Measurements from ENCODE around the gene KCTD17. TPM values are rescaled to one million over a fixed set of nuclear protein-coding genes. Genes with fewer than 3 reads are reported as not detected.

The KCTD17 gene
- total and polyA plus RNA-seq, 2 donors (not counting 1 experiment from before 2014, with no cell fraction given), result 10.6 to 19.3 TPM

GRCh38 chr22:37086184-37086583, 34.6 kb downstream of the KCTD17 start:
- Histone ChIP-seq H3K9ac (ENCODE audit: insufficient read depth, low read length) (no peak overlapping the region), H3K27ac (ENCODE audit: insufficient read depth, low read length) (no peak overlapping the region), H3K4me3 (replicated peaks in 1 of 4; ENCODE audit: control extremely low read depth in 1 of 4, insufficient read depth in 1 of 4, low read depth in 3 of 4, low read length in 4 of 4) (no peak overlapping the region), H3K4me2 (ENCODE audit: extremely low read depth, insufficient read depth, low read length) (no peak overlapping the region), H3K36me3 (ENCODE audit: control insufficient read depth, insufficient read depth, low read length) (no peaks in the 10 kb centered on the region), H3K79me2 (ENCODE audit: control insufficient read depth, insufficient read depth, low read length) (no peaks in the 10 kb centered on the region), H3K9me3 (ENCODE audit: control insufficient read depth, insufficient read depth, low read depth, low read length) (no peaks in the 10 kb centered on the region), H2AFZ (ENCODE audit: low read length) (no peak overlapping the region), H3K4me1 (ENCODE audit: control insufficient read depth, extremely low read depth, insufficient read depth, low read length) (no peaks in the 10 kb centered on the region), H4K20me1 (ENCODE audit: control insufficient read depth, extremely low read depth, insufficient read depth, low read length) (no peaks in the 10 kb centered on the region), H3K27me3 (ENCODE audit: control insufficient read depth, insufficient read depth, low read length) (peaks cover 4% of the 10 kb centered on the region)
- DNase-seq (ENCODE audit: low read depth in 2 of 2), result no peak
- TF ChIP-seq EZH2 (IDR thresholded peaks at IDR 0.05; ENCODE audit: low read length, missing control alignments), result no peak

GRCh38 chr22:37088108-37088605, 36.6 kb downstream of the KCTD17 start:
- no peak overlapping the region for H3K4me2 ChIP-seq (ENCODE audit: extremely low read depth, insufficient read depth, low read length)
- no peak overlapping the region for H2AFZ ChIP-seq (ENCODE audit: low read length)
- no peaks in the 10 kb centered on the region for H4K20me1 ChIP-seq (ENCODE audit: control insufficient read depth, extremely low read depth, insufficient read depth, low read length)
- H3K9ac ChIP-seq (ENCODE audit: insufficient read depth, low read length), result no peak overlapping the region
- H3K4me1 ChIP-seq (ENCODE audit: control insufficient read depth, extremely low read depth, insufficient read depth, low read length), result no peaks in the 10 kb centered on the region
- no peaks in the 10 kb centered on the region for H3K9me3 ChIP-seq (ENCODE audit: control insufficient read depth, insufficient read depth, low read depth, low read length)
- H3K79me2 ChIP-seq (ENCODE audit: control insufficient read depth, insufficient read depth, low read length), result no peaks in the 10 kb centered on the region
- TF ChIP-seq CTCF (conservative IDR thresholded peaks at IDR 0.05 in 1 of 2, IDR thresholded peaks at IDR 0.05 in 1 of 2; ENCODE audit: low read depth in 1 of 2, low read length in 2 of 2) (no peak), EZH2 (IDR thresholded peaks at IDR 0.05; ENCODE audit: low read length, missing control alignments) (no peak)
- H3K27me3 ChIP-seq (ENCODE audit: control insufficient read depth, insufficient read depth, low read length), result no peaks in the 10 kb centered on the region
- no peak overlapping the region for H3K27ac ChIP-seq (ENCODE audit: insufficient read depth, low read length)
- no peaks in the 10 kb centered on the region for H3K36me3 ChIP-seq (ENCODE audit: control insufficient read depth, insufficient read depth, low read length)
- H3K4me3 ChIP-seq (replicated peaks in 1 of 4; ENCODE audit: control extremely low read depth in 1 of 4, insufficient read depth in 1 of 4, low read depth in 3 of 4, low read length in 4 of 4), result no peak overlapping the region
- DNase-seq (ENCODE audit: low read depth in 2 of 2), result peak in 1 of 2 donors; percentile 7

GRCh38 chr22:37088750-37089408, 37.3 kb downstream of the KCTD17 start:
- H3K4me3 ChIP-seq (replicated peaks in 1 of 4; ENCODE audit: control extremely low read depth in 1 of 4, insufficient read depth in 1 of 4, low read depth in 3 of 4, low read length in 4 of 4), result no peak overlapping the region
- H3K79me2 ChIP-seq (ENCODE audit: control insufficient read depth, insufficient read depth, low read length), result no peaks in the 10 kb centered on the region
- no peak overlapping the region for H3K4me2 ChIP-seq (ENCODE audit: extremely low read depth, insufficient read depth, low read length)
- H3K4me1 ChIP-seq (ENCODE audit: control insufficient read depth, extremely low read depth, insufficient read depth, low read length), result no peaks in the 10 kb centered on the region
- H4K20me1 ChIP-seq (ENCODE audit: control insufficient read depth, extremely low read depth, insufficient read depth, low read length), result no peaks in the 10 kb centered on the region
- H3K9me3 ChIP-seq (ENCODE audit: control insufficient read depth, insufficient read depth, low read depth, low read length), result no peaks in the 10 kb centered on the region
- no peaks in the 10 kb centered on the region for H3K27me3 ChIP-seq (ENCODE audit: control insufficient read depth, insufficient read depth, low read length)
- no peak overlapping the region for H3K27ac ChIP-seq (ENCODE audit: insufficient read depth, low read length)
- H3K36me3 ChIP-seq (ENCODE audit: control insufficient read depth, insufficient read depth, low read length), result no peaks in the 10 kb centered on the region
- H3K9ac ChIP-seq (ENCODE audit: insufficient read depth, low read length), result no peak overlapping the region
- no peak overlapping the region for H2AFZ ChIP-seq (ENCODE audit: low read length)
- no peak for TF ChIP-seq EZH2 (IDR thresholded peaks at IDR 0.05; ENCODE audit: low read length, missing control alignments)
- DNase-seq (ENCODE audit: low read depth in 2 of 2), result no peak

GRCh38 chr22:37089434-37089833, 37.9 kb downstream of the KCTD17 start:
- Histone ChIP-seq H3K4me2 (ENCODE audit: extremely low read depth, insufficient read depth, low read length) (no peak overlapping the region), H3K27ac (ENCODE audit: insufficient read depth, low read length) (no peak overlapping the region), H3K79me2 (ENCODE audit: control insufficient read depth, insufficient read depth, low read length) (no peaks in the 10 kb centered on the region), H3K9me3 (ENCODE audit: control insufficient read depth, insufficient read depth, low read depth, low read length) (no peaks in the 10 kb centered on the region), H3K27me3 (ENCODE audit: control insufficient read depth, insufficient read depth, low read length) (no peaks in the 10 kb centered on the region), H3K36me3 (ENCODE audit: control insufficient read depth, insufficient read depth, low read length) (no peaks in the 10 kb centered on the region), H3K4me1 (ENCODE audit: control insufficient read depth, extremely low read depth, insufficient read depth, low read length) (no peaks in the 10 kb centered on the region), H3K4me3 (replicated peaks in 1 of 4; ENCODE audit: control extremely low read depth in 1 of 4, insufficient read depth in 1 of 4, low read depth in 3 of 4, low read length in 4 of 4) (no peak overlapping the region), H2AFZ (ENCODE audit: low read length) (no peak overlapping the region), H4K20me1 (ENCODE audit: control insufficient read depth, extremely low read depth, insufficient read depth, low read length) (no peaks in the 10 kb centered on the region), H3K9ac (ENCODE audit: insufficient read depth, low read length) (no peak overlapping the region)
- TF ChIP-seq CTCF (conservative IDR thresholded peaks at IDR 0.05 in 1 of 2, IDR thresholded peaks at IDR 0.05 in 1 of 2; ENCODE audit: low read depth in 1 of 2, low read length in 2 of 2) (no peak), EZH2 (IDR thresholded peaks at IDR 0.05; ENCODE audit: low read length, missing control alignments) (no peak)
- DNase-seq (ENCODE audit: low read depth in 2 of 2), result no peak
